Posterior vena cava (tissue), 2 donors: ENCODE data around the gene RAB6B. TPM values are rescaled to one million over a fixed set of nuclear protein-coding genes. Genes with fewer than 3 reads are reported as not detected.

ENCODE experiments used
- DNase-seq: peaks from one replicate; pipeline ENCODE4 v3.0.0-alpha.2; 2020; ENCODE audit warnings: low spot score
- intact Hi-C, 2 donors: fragments of 100-400 bp; cut with DNase I; formaldehyde crosslinking; loops; one replicate each; pipeline versions ENCODE4 v1.14.1 to v1.14.2; 2022 to 2023
- total RNA-seq, 2 donors: library from RNA; stranded (reverse); fragmentation: NEBNext Ultra II Directional; extraction: Animal tissue kit (Norgen Biotek cat#: 25700); gene quantifications; one replicate each; pipeline ENCODE4 v1.2.1, GENCODE V29; 2021
- donor health status: DM: yes; HTN: yes; CAD: no.
- donor health status: DM: yes; HTN: yes; CAD: no.

RAB6B gene
- total RNA-seq, 2 donors from 2014 or later, result 6.9 to 8.9 TPM

DNA sequence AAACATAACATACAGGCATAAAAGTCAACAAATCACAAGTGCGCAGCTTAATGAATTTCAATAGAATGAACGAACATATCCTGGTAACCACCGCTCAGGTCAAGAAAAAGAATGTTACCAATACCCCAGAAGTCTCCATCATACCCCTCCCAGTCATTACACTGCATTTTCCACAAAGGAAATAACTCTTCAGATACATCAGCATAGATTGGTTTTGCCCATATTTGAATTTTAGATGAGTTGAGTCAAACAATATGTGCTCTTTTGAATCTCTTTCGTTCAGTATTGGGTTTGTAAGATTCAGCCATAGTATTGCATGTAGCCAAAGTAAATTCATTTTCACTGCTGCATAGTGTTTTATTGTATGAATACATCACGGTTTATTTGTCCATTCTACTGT lies 6.2 kb upstream of the RAB6B start:
- DNase-seq, result no peak
- intact Hi-C loops, result no loop called here

- DNase-seq, result no peak
- intact Hi-C loops, result no loop called here
Measured at GRCh38 chr3:133901083-133901482, 5.4 kb upstream of the RAB6B start.

GRCh38 chr3:133899311-133899710 lies 3.6 kb upstream of the RAB6B start:
- DNase-seq, result no peak
- intact Hi-C loops, result no loop called here

GRCh38 chr3:133897547-133897946 lies 1.9 kb upstream of the RAB6B start:
- DNase-seq, result no peak

DNA sequence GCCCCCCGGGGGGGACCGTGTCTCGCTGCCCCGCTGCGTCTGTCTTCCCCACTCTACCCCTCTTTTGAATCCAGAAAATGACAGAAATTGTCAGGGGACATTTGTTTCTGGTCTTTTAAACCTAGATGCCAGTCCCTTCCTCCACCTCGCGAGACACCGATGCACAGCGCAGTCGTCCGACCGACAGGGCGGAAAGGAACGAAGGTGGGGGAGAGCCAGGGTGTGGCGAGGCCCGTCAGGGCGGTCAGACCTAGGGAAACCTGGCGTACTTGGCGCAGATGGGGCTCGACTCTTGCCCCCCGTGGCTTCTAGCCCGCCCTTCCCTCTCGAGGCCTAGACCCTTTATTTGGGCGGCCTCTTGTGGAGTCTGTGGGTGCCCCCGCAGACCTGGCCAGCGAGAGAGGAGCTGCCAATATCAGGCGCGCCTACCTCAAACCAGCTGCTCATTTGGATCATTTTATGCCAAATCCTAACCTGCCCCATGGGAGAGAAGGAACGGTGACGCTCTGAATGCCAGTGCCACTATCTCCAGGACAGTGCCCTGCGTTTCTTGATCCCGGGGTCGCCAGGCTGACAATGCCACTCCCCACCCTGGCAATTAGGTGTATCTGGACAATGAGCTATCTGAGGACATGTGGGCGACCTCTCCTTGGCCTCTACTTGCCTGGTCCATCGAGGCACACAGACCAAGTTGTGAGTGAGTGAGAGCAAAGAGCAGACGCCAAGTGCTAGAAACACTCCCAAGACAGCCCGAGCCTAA lies 500 bp upstream of the RAB6B start:
- intact Hi-C loops, result no loop called here
- DNase-seq, result peak; percentile 66

More at GRCh38 chr3:133897547-133897946, 1.9 kb upstream of the RAB6B start:
- intact Hi-C loops, result no loop called here

GRCh38 chr3:133894353-133895207 lies 1.1 kb downstream of the RAB6B start:
- intact Hi-C loops, result no loop called here
- no peak for DNase-seq

- intact Hi-C loops, result no loop called here
Measured at GRCh38 chr3:133893683-133894352, 1.9 kb downstream of the RAB6B start.

GRCh38 chr3:133892541-133893231 lies 3.0 kb downstream of the RAB6B start:
- intact Hi-C loops, result no loop called here
- DNase-seq, result no peak

More at GRCh38 chr3:133893683-133894352, 1.9 kb downstream of the RAB6B start:
- DNase-seq, result no peak

GRCh38 chr3:133891662-133892378 lies 3.9 kb downstream of the RAB6B start:
- intact Hi-C loops, result no loop called here
- DNase-seq, result no peak

DNA sequence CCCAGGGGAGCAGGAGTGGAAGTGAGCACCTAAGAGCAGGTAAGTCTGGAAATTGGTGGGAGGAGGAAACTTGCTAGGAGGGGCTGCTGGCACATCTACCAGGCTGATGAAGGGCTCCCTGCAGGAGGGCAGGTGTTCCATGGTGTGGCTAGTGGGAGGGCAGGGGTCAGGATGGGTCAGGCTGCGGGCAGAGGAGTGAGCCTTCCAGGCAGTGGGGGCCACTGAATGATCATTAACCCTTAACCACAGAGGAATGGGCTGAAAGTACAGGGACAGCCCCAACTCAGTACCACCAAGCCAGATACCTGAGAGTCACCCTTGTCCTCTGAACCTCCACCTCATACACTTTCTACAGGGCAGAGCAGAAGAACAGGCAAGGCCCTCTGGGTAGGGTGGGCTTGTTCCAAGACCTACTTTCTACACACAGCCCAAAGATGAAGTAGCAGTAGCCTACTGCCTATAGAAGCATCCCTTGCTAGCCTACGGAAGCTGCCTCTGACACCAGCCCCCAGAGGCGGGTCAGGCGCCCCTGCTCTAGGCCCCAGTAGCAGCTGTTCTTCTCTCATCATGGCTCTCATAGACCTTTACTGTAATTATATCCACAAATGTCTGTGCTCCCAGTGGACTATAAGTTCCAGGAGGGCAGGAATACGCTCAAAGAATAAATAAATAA lies 4.6 kb downstream of the RAB6B start:
- no peak for DNase-seq
- intact Hi-C loops, result no loop called here

- DNase-seq, result peak; percentile 46
- intact Hi-C loops, result no loop called here
Measured at GRCh38 chr3:133890037-133890436, 5.6 kb downstream of the RAB6B start.

- intact Hi-C loops, result no loop called here
- peak; percentile 44 for DNase-seq
Measured at GRCh38 chr3:133888726-133889340, 6.8 kb downstream of the RAB6B start.

GRCh38 chr3:133887803-133888703 lies 7.6 kb downstream of the RAB6B start:
- DNase-seq, result peak; percentile 57
- intact Hi-C loops, result no loop called here

DNA sequence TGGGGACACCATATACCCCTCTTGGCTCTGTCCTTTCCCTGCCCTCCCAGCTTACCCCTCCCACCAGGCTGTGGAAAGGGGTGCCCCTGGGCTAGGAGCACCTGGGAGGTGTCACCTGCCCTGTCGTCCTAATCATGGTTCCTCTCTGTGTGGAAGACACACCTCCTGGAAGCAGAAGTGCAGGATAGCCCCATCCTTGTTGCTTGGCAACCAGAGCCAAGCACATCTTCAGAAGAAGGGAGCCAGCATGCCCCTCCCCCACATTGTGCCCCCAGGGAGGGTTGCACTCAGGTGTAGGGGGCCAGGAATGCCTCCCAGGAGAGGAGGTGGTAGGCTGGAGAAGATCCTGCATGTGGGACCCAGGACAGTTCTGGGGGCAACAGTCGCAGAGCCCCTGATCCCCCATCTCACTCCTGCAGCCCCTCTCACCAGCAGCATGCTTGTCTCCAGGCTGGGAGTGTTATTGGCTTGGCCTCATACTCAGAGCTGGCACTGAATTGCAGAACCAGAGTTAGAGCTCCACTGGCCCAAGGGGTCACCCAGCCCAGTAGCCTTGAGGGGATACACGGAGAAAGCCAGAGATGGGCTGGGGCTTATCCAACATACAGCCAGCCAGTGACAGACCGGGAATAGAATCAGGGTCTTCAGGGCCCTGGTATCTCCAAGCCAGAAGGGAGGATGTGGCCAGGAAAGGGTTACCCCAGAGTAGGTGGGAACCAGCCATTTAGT lies 8.4 kb downstream of the RAB6B start:
- peak; percentile 56 for DNase-seq

DNA sequence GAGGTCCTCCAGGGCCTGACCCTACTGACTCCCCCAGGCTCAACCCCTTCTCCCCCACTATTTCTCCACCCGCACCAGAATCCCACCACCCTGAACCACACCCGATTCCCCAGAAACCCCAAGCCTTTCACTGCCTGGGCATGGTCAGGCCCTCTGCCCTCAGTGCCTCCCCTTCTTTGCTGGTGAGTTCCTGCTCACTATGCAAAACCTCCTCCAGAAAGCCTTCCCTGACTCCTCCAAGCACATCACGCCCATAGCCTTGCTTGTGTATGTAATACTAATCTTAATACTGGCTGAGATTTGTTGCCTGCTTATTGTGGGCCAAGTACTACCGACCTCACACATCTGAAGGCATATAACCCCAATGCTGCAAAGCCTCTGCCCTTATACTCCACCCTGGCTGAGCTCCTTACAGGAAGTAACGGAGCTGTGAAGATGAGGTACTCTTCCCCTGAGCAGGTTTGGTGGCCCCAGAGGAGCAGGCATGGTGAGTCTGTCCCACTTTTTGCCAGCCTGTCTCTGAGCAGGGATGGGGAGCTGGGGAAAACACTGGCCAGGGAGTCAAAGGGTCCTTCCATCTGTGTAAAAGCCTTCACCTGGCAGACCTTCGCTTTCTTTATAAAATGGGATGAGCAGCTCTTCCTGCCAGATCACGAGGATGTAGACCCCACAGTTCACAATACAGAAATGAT lies 9.5 kb downstream of the RAB6B start:
- DNase-seq, result peak; percentile 51
- intact Hi-C loops, result no loop called here

More for the DNA sequence above, 8.4 kb downstream of the RAB6B start:
- intact Hi-C loops, result no loop called here
